SHP77 treated with DMSO at 0.1 percent for 48 hours (cell line): ENCODE measurements around the gene TOR1AIP1.
"Not testable (repeated sequence)": the region's sequence is repeated elsewhere in the genome, so short reads cannot be mapped to it uniquely, and the experiment has no call there.

Experiments
- DNase-seq: peaks from one replicate; lab custom pipeline; 2025; lab: John Stamatoyannopoulos, UW

The TOR1AIP1 gene

GRCh38 chr1:179937668-179938254 is 55.7 kb downstream of the TOR1AIP1 start:
- no peak for DNase-seq

- DNase-seq = no peak
These were observed 56.7 kb downstream of the TOR1AIP1 start for GRCh38 chr1:179938752-179939151.

DNA sequence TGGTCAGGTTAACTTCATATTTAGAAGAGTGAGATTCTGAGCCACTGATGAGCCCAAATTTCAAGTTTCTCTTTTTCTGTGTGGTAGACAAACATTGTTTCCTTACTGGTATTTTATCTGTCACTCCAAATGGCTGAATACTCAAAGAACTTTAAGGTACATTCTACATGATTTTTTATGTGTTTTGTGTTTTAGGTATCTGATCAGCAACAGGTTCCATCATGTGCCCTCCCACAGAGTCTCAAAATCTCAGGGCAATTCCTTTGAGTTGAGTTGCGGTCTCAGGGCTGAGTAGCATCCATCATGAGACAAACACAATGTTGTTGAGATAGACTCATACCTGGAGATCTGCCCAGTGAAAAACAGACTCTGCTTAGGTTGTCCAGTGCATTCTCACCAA is 57.9 kb downstream of the TOR1AIP1 start:
- no peak for DNase-seq

DNA sequence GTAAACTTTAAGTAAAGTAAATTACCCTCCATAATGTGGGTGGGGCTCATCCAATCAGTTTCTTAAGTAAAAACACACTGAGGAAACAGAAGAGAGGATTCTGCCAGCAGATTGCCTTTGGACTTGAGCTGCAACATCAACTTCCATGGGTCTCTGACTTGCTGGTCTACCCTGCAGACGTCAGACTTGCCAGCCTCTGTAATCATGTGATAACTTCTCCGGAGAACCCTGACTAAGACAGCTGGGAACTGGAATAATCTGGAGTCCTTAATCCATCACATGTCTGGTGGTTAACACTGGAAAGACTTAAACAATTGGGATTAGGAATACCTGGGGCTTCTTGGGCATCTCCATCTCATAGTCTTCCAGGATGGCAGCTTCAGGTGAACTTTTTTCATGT is 59.4 kb downstream of the TOR1AIP1 start:
- DNase-seq = no peak

- DNase-seq = no peak
These were observed 68.6 kb downstream of the TOR1AIP1 start for GRCh38 chr1:179950651-179951050.

DNA sequence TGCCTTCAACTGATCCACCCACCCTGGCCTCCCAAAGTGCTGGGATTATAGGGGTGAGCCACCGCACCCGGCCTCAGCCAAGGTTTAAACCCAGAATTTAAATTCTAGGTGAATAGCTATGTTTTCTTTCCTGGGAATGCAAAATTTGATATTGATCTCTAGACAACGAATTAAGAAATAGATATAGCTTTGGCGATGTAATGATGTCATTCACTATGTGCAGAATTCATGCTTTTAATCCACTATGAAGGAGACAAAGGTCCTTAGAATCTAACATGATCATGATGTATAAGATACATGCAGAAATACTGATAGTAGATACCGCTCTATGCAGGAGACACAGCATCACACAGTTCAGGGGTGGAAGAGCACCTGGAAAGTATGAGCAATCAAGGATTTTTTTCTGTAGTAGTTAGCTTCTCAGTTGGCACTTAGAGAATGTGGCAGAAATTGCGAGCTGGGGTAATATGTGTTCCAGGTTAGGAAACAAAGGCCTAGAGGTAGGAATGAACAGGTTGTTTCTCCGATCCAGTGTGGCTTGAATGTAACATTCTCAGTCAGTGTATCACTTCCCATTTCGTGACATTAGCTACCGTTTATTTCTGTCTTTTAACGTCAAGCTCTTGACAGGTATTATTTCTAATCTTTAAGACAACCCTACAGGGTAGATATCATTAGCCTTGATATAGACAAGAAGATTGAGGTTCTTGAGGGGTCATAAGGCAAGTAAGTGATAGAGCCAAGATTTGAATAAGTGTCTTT is 69.5 kb downstream of the TOR1AIP1 start:
- no peak for DNase-seq

GRCh38 chr1:179952186-179952585 is 70.1 kb downstream of the TOR1AIP1 start:
- no peak for DNase-seq

- peak; percentile 56 for DNase-seq
These were observed 71.9 kb downstream of the TOR1AIP1 start for GRCh38 chr1:179953974-179954492.

GRCh38 chr1:179954493-179955286 is 72.6 kb downstream of the TOR1AIP1 start, which contains the start of gene CEP350:
TSS of gene CEP350 (plus strand) at chr1:179954810. CDS start at chr1:179986182, 31,372 bp downstream.
- peak; percentile 97 for DNase-seq

DNA sequence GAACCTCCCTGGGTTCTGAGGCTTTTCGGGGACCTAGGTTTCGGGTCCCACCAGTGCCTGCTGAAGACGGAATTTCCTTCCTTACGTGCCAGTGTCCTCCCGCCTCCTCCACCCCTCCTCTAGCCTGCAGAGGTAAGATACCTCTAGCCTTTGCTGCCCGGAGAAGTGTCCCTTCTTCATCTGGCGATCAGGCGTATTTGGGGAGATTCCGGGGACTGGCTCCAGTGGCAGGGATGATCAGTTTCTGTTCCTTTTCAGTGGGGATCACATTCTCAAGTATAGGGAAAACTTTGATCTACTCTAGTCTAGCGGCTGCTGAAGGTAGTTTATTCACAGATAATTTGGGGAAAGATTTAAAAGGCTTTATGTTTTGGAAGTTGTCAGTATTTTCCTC is 73.2 kb downstream of the TOR1AIP1 start:
- DNase-seq = no peak

- DNase-seq = no peak
These were observed 73.6 kb downstream of the TOR1AIP1 start for GRCh38 chr1:179955731-179956130.

- DNase-seq = no peak
These were observed 76.3 kb downstream of the TOR1AIP1 start for GRCh38 chr1:179958359-179958758.

DNA sequence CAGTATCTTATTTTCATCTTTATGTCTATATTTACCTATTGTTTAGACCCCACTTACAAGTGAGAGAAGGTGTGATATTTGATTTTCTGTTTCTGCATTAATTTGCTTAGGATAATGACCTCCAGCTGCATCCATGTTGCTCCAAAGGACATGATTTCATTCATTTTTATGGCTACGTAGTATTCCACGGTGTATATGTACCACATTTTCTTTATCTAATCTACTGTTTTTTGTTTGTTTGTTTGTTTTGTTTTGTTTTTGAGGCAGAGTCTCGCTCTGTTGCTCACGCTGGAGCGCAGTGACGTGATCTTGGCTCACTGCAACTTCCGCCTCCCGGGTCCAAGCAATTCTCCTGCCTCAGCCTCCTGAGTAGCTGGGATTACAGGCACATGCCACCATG is 80.1 kb downstream of the TOR1AIP1 start:
- not testable (repeated sequence) for DNase-seq

DNA sequence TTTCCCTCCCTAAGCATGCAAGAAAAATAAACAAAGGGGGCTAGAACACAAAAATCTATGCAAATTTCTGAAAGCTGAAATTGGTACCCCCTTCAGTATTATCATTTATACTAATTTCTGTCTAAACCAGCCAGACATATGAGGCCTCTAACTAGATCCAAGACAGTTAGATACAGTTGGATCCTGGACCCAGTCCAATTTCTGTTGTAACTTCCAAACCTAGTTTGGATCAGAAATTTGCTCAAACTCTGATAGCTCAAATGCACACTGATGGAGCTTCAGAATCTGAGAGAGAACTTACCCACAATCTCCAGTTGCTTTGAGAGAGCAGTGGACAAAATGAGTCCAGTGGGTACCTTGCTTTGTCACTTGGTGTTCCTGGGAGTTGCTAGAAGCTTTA is 84.5 kb downstream of the TOR1AIP1 start:
- DNase-seq = no peak

DNA sequence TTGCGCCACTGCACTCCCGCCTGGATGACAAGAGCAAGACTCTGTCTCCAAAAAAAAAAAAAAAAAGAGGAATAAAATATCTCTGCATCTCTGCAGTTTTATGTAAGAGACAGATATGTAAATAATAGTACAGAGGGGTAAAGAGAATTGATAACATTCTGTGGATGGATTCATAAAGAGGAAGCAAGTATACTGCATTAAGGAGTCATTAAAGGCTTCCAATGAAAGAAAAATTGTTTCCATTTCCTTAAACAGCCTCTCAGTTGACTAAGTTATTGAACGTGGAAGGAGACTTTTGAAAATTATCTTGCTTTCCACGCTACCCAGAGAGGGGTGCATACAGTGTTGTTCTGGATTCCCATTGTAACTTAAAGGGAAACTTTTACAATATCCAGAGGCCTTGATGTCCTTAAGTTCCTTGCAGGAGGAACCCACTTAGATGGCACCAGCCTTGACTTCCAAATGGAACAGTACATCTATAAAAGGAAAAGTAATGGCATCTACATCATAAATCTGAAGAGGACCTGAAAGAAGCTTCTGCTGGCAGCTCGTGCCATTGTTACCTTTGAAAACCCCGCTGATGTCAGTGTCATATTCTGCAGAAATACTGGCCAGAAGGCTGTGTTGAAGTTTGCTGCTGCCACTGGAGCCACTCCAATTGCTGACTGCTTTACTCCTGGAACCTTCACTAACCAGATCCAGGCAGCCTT is 86.4 kb downstream of the TOR1AIP1 start:
- no peak for DNase-seq

GRCh38 chr1:179968994-179969919 is 87.2 kb downstream of the TOR1AIP1 start:
- DNase-seq = no peak
